H9 (cell line): Measurements from ENCODE around the gene NLRP4. TPM values are rescaled to one million over a fixed set of nuclear protein-coding genes. Genes with fewer than 3 reads are reported as not detected.

Experiments
- DNase-seq: peaks from one replicate; pipeline ENCODE4 v3.0.0-alpha.2; 2017
- H2AFZ ChIP-seq: one replicate; pipeline ENCODE4 v1.6.1; 2013; ENCODE audit warnings: mild to moderate bottlenecking, low read length, control low read depth, moderate library complexity
- H2AK5ac ChIP-seq: 2 replicates; pipeline ENCODE4 v1.6.1; 2013; ENCODE audit warnings: low read length, control low read depth, mixed read lengths; ENCODE audit not compliant: insufficient read length
- H2BK120ac ChIP-seq: one replicate; pipeline ENCODE4 v1.6.1; 2013; ENCODE audit warnings: low read depth, mild to moderate bottlenecking, low read length, control low read depth, inconsistent platforms; ENCODE audit not compliant: poor library complexity, severe bottlenecking
- H2BK12ac ChIP-seq: 2 replicates; pipeline ENCODE4 v1.6.1; 2013; ENCODE audit warnings: low read length, control low read depth, mixed read lengths, low read depth; ENCODE audit not compliant: insufficient read length
- H2BK15ac ChIP-seq: 2 replicates; pipeline ENCODE4 v1.6.1; 2013; ENCODE audit warnings: low read depth, low read length, control low read depth
- H2BK20ac ChIP-seq: one replicate; pipeline ENCODE4 v1.6.1; 2013; ENCODE audit warnings: low read depth, mild to moderate bottlenecking, low read length, control low read depth, inconsistent platforms; ENCODE audit not compliant: poor library complexity, severe bottlenecking
- H2BK5ac ChIP-seq: 2 replicates; pipeline ENCODE4 v1.6.1; 2013; ENCODE audit warnings: low read length, control low read depth, mixed read lengths; ENCODE audit not compliant: insufficient read length
- H3K14ac ChIP-seq: 2 replicates; pipeline ENCODE4 v1.6.1; 2013; ENCODE audit warnings: low read length, control low read depth; ENCODE audit not compliant: insufficient read depth
- H3K18ac ChIP-seq: 2 replicates; pipeline ENCODE4 v1.6.1; 2013; ENCODE audit warnings: low read depth, mild to moderate bottlenecking, mixed read lengths, low read length, control low read depth; ENCODE audit not compliant: insufficient read length
- H3K23ac ChIP-seq: 2 replicates; pipeline ENCODE4 v1.6.1; 2013; ENCODE audit warnings: low read length, control low read depth, mixed read lengths, low read depth; ENCODE audit not compliant: insufficient read length
- H3K23me2 ChIP-seq: 2 replicates; pipeline ENCODE4 v1.6.1; 2013; ENCODE audit warnings: low read depth, mild to moderate bottlenecking, mixed read lengths, low read length, control low read depth; ENCODE audit not compliant: insufficient read length, poor library complexity, severe bottlenecking
- H3K27ac ChIP-seq: 2 replicates; pipeline ENCODE4 v1.5.1; 2013; ENCODE audit warnings: low read length, control low read depth, mixed read lengths, low read depth; ENCODE audit not compliant: insufficient read length
- H3K27me3 ChIP-seq: 2 replicates; pipeline ENCODE4 v1.6.1; 2013; ENCODE audit warnings: low read length, control low read depth, inconsistent platforms; ENCODE audit not compliant: insufficient read depth
- H3K4ac ChIP-seq: 2 replicates; pipeline ENCODE4 v1.6.1; 2013; ENCODE audit warnings: low read depth, mild to moderate bottlenecking, control low read depth, inconsistent platforms, low read length, moderate library complexity
- H3K4me1 ChIP-seq: 2 replicates; pipeline ENCODE4 v1.6.1; 2013; ENCODE audit warnings: low read length, control low read depth, inconsistent platforms; ENCODE audit not compliant: insufficient read depth
- H3K4me2 ChIP-seq: 2 replicates; pipeline ENCODE4 v1.6.1; 2013; ENCODE audit warnings: low read length, control low read depth, mixed read lengths; ENCODE audit not compliant: insufficient read length, insufficient read depth
- H3K56ac ChIP-seq: 2 replicates; pipeline ENCODE4 v1.6.1; 2013; ENCODE audit warnings: low read depth, mild to moderate bottlenecking, mixed read lengths, low read length, control low read depth; ENCODE audit not compliant: insufficient read length
- H3K79me1 ChIP-seq: 2 replicates; pipeline ENCODE4 v1.6.1; 2013; ENCODE audit warnings: low read depth, mild to moderate bottlenecking, moderate library complexity, low read length, control low read depth, inconsistent platforms; ENCODE audit not compliant: insufficient read depth, poor library complexity, severe bottlenecking
- H3K79me2 ChIP-seq: 2 replicates; pipeline ENCODE4 v1.6.1; 2013; ENCODE audit warnings: low read length, control low read depth, inconsistent platforms; ENCODE audit not compliant: insufficient read depth
- H3K9ac ChIP-seq: 2 replicates; pipeline ENCODE4 v1.6.1; 2013; ENCODE audit warnings: low read length, control low read depth, mixed read lengths; ENCODE audit not compliant: insufficient read length; ENCODE audit errors: extremely low read depth
- H3K9me3 ChIP-seq: one replicate; pipeline ENCODE4 v1.6.1; 2013; ENCODE audit warnings: low read depth, low read length, inconsistent platforms; ENCODE audit not compliant: control insufficient read depth
- H3T11ph ChIP-seq: one replicate; pipeline ENCODE4 v1.6.1; 2013; ENCODE audit warnings: mild to moderate bottlenecking, low read length, control low read depth, inconsistent platforms
- H4K20me1 ChIP-seq: one replicate; pipeline ENCODE4 v1.6.1; 2013; ENCODE audit not compliant: control insufficient read depth, insufficient read length, insufficient read depth
- H4K5ac ChIP-seq: 2 replicates; pipeline ENCODE4 v1.6.1; 2013; ENCODE audit warnings: low read depth, mild to moderate bottlenecking, mixed read lengths, low read length, control low read depth; ENCODE audit not compliant: insufficient read length
- H4K8ac ChIP-seq: replicated peaks from 2 replicates; pipeline ENCODE4 v1.6.1; 2013; ENCODE audit warnings: low read length, control low read depth, mixed read lengths, low read depth; ENCODE audit not compliant: insufficient read length
- H4K91ac ChIP-seq: 2 replicates; pipeline ENCODE4 v1.6.1; 2013; ENCODE audit warnings: low read depth, mild to moderate bottlenecking, moderate library complexity, mixed read lengths, low read length, control low read depth; ENCODE audit not compliant: insufficient read length
- H3K27ac Mint-ChIP-seq, 3 experiments: 2 replicates in 2 of 3; 3 replicates in 1 of 3; pipeline ENCODE4 v1.8.0; 2020 to 2021; ENCODE audit warnings: mixed read lengths in 3 of 3, mild to moderate bottlenecking in 1 of 3, moderate library complexity in 1 of 3
- H3K27me3 Mint-ChIP-seq: 2 replicates; pipeline ENCODE4 v1.8.0; 2021; ENCODE audit warnings: low read depth, mild to moderate bottlenecking, moderate library complexity, mixed read lengths
- H3K36me3 Mint-ChIP-seq, 3 experiments: 2 replicates in 2 of 3; 3 replicates in 1 of 3; pipeline ENCODE4 v1.8.0; 2020 to 2021; ENCODE audit warnings: low read depth in 3 of 3, mixed read lengths in 3 of 3; ENCODE audit not compliant: insufficient read depth in 1 of 3
- H3K4me1 Mint-ChIP-seq, 2 experiments: 2 replicates each; pipeline ENCODE4 v1.8.0; 2020; ENCODE audit warnings: mixed read lengths in 2 of 2
- H3K4me3 Mint-ChIP-seq, 2 experiments: 2 replicates in 1 of 2; 3 replicates in 1 of 2; pipeline ENCODE4 v1.8.0; 2020 to 2021; ENCODE audit warnings: mild to moderate bottlenecking in 2 of 2, mixed read lengths in 2 of 2, moderate library complexity in 1 of 2
- H3K9me3 Mint-ChIP-seq, 2 experiments: 2 replicates in 1 of 2; 3 replicates in 1 of 2; pipeline ENCODE4 v1.8.0; 2020; ENCODE audit warnings: mild to moderate bottlenecking in 2 of 2, mixed read lengths in 2 of 2, moderate library complexity in 1 of 2
- CTCF ChIP-seq: fragments of 200-600 bp; sonication (generic); conservative IDR thresholded peaks from 3 replicates; pipeline ENCODE4 v1.8.0; 2021; ENCODE audit warnings: antibody characterized with exemption, mild to moderate bottlenecking
- WGBS: extraction: QIAGEN DNeasy Blood & Tissue Kit; methylation state at CpG from one replicate; pipeline ENCODE4 v1.1.7; 2013; ENCODE audit warnings: missing lambda C conversion rate, low lambda C conversion rate, mixed read lengths; ENCODE audit not compliant: insufficient read length; ENCODE audit errors: extremely low coverage; 5-methylcytosine and 5-hydroxymethylcytosine counted together
- total RNA-seq: library from RNA; stranded (reverse); gene quantifications from 2 replicates; pipeline ENCODE4 v1.2.1, GENCODE V29; 2021

Gene NLRP4
- total RNA-seq, 1 experiment from 2014 or later, result not detected

DNA sequence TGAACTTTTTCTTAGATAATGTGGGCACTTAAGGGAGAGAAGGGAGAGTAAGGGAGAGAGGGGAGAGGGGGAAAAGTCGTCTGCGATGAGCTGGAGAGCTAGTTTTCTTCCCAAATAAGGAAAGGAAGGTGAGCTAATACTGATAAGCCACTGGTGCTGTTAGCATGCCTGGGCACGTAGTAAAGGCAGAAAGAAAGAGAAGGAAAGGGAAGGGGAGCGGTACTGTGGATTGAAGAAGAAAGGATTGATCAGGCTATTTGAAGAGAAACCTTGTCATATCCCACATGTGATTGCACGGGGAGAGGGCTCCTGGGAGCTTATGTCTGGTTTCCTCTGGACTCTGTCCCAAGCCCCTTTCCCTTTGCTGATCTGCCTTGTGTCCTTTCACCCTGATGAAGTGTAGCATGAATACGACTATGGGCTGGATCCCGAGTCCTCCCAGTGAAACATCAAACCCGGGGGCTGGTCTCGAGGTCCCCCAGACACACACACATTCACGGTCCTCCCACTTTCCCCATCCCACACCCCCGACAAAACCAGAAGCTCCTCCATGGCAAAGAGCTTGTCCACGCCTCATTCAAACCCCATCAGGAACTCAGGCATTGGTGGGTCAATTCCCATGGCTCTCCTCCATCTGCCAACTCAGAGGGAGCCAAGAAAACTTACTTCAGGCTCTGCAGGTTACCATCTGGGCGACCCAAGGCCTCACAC is 65.2 kb downstream of the NLRP4 start:
- H3K9me3 ChIP-seq, result peaks cover 79% of the 10 kb centered on the region

More for the DNA sequence above, 65.2 kb downstream of the NLRP4 start:
- no peaks in the 10 kb centered on the region for H3K79me1 ChIP-seq
- H3K23ac ChIP-seq, result no peak overlapping the region
- DNase-seq, result no peak
- no peak overlapping the region for H3K27ac ChIP-seq
- peaks cover 13 to 34% (median 16%) of the 10 kb centered on the region in 3 experiments; a peak in 6 of 7 replicates for H3K36me3 Mint-ChIP-seq
- H2AK5ac ChIP-seq, result no peak overlapping the region
- no peak overlapping the region for H2BK20ac ChIP-seq
- H3K27ac Mint-ChIP-seq, result no peak overlapping the region
- no peaks in the 10 kb centered on the region for H3K27me3 ChIP-seq
- H3K56ac ChIP-seq, result no peak overlapping the region
- H3K4me1 ChIP-seq, result no peaks in the 10 kb centered on the region
- H4K20me1 ChIP-seq, result no peaks in the 10 kb centered on the region
- peaks cover 87 to 91% of the 10 kb centered on the region in 2 experiments for H3K9me3 Mint-ChIP-seq
- H3K18ac ChIP-seq, result no peak overlapping the region
- no peak overlapping the region for H2BK12ac ChIP-seq
- H2BK120ac ChIP-seq, result no peak overlapping the region
- H3K79me2 ChIP-seq, result no peaks in the 10 kb centered on the region
- no peaks in the 10 kb centered on the region for H3K23me2 ChIP-seq
- H4K91ac ChIP-seq, result no peak overlapping the region
- H4K5ac ChIP-seq, result no peak overlapping the region
- no peak overlapping the region for H2BK5ac ChIP-seq
- H3K4ac ChIP-seq, result no peak overlapping the region
- no peak overlapping the region for H3T11ph ChIP-seq
- H3K4me3 Mint-ChIP-seq, result no peak overlapping the region
- no peak for TF ChIP-seq CTCF
- H4K8ac ChIP-seq, result no peak overlapping the region
- no peak overlapping the region for H3K4me2 ChIP-seq
- no peaks in the 10 kb centered on the region for H3K4me1 Mint-ChIP-seq
- H3K14ac ChIP-seq, result no peak overlapping the region
- H3K9ac ChIP-seq, result no peak overlapping the region
- no peak overlapping the region for H2AFZ ChIP-seq
- no peak overlapping the region for H2BK15ac ChIP-seq
- WGBS, result no CpG with 5 or more reads among the region's 13 CpGs
- H3K27me3 Mint-ChIP-seq, result peaks cover 4% of the 10 kb centered on the region
